Skin of body (tissue), 2 donors: ENCODE measurements around the gene XRCC5. TPM values are rescaled to one million over a fixed set of nuclear protein-coding genes. Genes with fewer than 3 reads are reported as not detected.
A peak's percentile ranks its signal among the peaks of the same experiment; 100 is the strongest.

Experiments
- DNase-seq: peaks from one replicate; lab custom pipeline; 2025; lab: John Stamatoyannopoulos, UW
- total RNA-seq: library from RNA; depleted of rRNA; stranded (reverse); fragments of >200 nt; gene quantifications from one replicate; pipeline ENCODE4 v1.2.3, GENCODE V29; 2014

The XRCC5 gene
- total RNA-seq, 1 donor from 2014 or later, result 166 TPM

DNA sequence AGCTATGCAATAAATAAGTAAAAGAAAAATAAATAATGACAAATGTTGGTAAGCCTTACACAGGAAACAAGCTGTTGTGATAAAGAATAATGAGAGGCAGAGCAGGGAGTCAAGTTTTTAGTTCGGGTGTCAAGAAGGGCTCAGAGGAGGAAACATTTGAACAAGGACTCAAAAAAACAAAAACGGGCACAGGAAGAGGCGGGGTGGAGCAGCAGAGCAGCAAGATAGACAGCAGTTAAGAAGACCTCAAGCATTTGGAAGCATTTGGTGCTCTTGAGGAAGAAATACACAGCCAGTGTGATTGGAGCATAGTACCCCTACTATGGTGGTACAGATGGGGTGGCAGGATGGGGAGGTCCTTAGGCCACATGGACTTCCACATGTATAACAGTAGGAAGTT, 24.6 kb upstream of the XRCC5 start:
- no peak for DNase-seq

DNA sequence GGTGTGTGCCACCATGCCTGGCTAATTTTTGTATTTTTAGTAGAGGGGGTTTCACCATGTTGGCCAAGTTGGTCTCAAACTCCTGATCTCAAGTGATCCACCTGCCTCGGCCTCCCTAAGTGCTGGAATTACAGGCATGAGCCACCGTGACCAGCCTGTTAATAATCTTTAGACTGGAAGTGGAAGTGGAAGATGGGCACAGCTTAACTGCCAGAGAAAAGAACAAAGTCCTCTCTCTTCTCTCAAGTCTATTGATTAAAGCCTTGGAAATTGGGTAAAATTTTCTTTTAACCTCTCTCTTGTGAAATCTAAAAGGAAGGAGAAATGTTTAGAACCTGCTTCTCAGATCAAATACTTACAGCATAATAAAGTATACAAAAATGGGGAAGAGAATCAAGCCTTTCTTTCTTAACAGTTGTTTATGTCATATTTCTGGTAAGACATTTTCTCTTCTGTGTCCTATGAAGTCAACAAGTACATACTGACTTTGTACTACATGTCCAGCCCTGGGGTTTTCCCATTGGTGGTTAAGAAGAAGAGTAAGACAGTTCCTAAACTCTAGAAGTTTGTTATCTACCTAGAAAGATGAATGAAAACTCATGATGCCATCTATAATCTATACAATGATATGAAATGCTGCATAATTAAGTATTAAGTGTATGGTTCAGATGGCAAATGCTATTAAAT, 22.8 kb upstream of the XRCC5 start:
- DNase-seq, result no peak

DNA sequence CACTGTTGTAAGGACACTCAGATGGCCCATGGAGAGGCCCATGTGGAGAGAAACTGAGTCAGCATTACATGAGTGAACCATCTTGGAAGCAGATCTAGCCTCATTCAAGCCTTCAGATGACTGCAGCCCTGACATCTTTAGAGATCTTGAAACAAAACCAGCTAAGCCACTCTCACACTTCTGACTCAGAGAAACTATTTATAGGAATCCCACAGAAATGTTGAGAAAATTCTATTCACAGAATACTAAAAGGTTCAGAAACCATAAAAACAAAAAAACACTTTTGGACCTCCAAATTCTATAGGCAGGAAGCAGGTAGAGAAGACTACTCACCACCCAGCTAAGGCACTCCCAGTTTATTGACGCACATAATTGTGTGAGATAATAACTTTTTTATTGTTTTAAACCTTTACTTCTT, 18.8 kb upstream of the XRCC5 start:
- DNase-seq, result no peak

DNA sequence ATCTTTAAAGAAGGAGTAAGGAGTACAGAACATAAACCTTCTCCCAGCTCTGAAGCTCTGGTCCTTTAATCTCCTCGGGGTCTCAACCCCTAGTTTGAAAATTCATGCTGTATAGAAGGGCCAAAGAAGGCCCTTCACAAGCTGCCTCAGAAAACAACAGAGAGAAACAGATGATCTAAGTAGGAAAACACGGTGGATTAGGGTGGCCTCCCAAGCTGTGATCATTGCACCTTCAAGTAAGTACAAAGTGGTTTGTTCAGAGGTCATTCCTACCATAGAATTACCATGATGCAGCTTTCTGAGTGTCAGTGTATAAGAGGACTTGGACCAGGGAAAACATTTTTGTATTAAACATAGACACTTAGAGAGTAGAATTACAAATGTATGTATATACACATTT, 16.5 kb upstream of the XRCC5 start:
- DNase-seq, result no peak

DNA sequence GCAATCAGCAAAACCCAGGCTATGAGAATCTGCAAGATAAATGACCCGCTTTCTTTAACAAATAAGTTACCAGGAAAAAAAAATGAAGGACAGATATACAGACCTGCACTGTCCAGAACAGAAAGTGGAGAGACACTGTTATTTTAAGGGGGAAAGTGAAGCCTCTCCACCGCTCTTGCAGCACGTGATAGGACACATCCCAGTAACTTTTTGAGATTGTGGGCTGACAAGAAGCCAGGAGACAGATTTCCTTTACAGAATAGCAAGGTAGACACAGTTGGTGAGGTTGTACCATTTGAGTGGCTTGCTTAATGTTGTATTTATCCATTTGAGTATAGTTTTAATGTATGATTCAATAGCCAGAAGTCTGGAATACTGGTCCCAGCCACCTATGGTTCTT, 14.4 kb upstream of the XRCC5 start:
- no peak for DNase-seq

DNA sequence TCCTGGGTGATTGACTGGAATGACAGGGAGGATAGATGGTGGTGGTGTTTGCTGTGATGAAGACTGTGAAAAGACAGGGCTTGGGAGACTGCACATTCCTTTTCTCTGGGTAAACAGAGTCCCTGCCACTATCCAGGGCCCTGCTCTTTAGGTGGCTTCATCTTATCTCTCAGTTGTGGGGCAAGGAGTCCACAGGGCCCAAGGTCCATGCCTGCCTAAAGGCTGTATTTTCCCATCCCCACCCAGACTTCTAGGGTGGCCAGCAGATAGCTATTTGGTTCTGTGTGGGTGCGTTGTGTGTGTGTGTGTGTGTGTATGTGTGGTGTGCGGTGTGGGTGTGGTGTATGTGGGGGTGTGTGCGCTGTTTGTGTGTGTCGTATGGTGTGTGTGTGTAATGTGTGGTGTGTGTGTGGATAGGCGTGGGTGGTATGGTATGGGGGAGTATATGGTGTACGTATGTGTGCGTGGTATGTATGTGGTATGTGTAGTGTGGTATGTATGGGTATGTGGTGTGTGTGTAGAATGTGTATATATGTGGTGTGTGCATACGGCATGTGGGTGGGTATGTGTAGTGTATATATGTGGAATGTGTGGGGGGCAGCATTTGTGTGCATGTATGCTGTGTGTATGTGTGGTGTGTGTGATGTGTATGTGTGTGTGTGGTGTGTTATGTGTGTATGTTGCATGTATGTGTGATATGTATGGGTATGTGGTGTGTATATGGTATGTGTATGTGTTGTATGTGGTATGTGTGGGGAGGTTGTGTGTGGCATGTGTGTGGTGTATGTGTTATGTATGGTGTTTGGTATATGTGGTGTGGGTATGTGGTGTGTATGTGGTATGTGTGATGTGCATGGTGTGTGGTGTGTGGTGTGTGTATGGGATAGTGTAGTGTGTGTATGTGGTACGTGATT, 10.5 kb upstream of the XRCC5 start:
- DNase-seq, result no peak

DNA sequence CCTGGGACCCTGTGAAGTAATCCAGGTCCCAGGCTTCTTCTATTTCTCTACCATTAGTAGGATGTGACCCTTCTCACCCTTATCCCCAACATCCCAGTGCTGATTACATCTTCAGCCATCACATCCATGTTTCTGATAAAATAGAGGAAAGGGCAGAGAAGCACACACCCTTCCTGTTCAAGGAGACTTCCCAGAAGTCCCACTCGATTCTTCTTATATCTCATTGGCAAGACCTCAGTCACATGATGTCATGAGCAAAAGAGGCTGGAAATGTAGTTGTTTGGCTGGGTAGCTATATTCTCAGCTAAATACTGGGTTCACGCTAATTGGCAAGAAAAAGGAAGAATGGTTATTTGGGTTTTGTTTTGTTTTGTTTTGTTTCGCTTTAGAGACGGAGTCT, 8.0 kb upstream of the XRCC5 start:
- DNase-seq, result no peak

DNA sequence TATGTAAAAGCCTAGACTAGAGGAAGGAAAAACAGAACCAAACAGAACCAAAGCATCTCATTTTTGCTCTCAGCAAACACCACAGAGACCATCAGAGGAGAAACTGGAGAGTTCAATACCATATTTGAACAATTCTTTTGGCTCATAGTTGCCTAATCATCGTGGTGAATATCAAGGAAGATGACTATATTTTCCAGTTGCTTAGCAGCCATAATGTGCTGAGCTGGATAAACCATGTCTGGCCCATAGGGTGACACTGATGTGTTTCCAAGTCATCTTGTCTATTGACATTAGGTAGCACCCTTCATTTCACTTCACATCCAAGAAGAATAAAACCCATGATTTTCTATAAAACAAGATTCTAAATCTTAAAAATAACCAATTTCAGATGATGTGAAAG, 5.9 kb upstream of the XRCC5 start:
- DNase-seq, result no peak

DNA sequence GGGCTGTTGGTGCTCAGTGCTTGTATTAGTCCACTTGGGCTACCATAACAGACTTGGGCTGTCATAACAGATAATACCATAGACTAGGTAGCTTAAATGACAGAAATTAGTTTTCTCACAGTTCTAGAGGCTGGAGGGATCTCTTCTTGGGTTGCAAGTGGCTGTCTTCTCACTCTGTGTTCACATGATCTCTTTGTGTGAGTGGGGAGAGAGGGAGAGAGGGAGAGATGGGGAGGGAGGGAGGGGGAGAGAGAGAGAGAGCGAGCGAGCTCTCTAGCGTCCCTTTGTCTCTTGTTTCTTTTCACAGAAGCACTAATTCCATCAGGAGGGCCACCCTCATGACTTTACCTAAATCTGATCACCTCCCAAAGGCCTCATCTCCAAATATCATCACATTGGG, 4.5 kb upstream of the XRCC5 start:
- no peak for DNase-seq

DNA sequence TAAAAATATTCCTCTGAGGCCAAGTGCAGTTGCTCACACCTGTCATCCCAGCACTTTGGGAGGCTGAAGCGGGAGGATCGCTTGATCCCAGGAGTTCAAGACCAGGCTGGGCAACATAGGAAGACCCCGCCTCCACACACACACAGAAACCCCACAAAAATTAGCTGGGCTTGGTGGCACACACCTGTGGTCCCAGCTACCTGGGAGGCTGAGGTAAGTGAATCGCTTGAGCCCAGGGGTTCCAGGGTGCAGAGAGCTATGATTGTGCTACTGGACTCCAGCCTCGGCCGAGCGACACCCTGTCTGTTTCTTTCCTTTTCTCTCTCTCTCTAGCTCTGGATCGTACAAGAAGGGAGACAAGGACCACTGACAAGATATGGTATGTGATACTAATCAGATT, 1.8 kb upstream of the XRCC5 start:
- DNase-seq, result no peak

DNA sequence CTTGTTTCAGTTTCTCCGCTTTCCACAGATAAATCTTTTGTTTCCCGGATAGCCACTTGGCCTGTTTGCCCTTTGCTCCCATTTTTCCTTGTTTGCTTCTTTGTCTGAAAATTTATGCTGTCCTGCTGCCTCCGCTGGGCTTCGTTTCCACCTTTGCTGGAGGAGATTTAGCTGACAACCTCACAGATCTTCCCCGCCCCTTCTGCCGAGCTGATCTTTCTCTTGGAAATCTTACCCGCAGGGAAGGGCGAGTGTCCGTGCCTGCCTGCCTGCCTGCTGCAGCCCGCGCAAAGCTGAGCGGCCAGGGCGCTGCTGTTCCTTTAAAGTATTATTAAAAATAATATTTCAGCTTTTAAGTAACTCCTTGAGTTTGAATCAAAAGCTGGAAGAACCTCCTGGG, 1.4 kb upstream of the XRCC5 start:
- no peak for DNase-seq

DNA sequence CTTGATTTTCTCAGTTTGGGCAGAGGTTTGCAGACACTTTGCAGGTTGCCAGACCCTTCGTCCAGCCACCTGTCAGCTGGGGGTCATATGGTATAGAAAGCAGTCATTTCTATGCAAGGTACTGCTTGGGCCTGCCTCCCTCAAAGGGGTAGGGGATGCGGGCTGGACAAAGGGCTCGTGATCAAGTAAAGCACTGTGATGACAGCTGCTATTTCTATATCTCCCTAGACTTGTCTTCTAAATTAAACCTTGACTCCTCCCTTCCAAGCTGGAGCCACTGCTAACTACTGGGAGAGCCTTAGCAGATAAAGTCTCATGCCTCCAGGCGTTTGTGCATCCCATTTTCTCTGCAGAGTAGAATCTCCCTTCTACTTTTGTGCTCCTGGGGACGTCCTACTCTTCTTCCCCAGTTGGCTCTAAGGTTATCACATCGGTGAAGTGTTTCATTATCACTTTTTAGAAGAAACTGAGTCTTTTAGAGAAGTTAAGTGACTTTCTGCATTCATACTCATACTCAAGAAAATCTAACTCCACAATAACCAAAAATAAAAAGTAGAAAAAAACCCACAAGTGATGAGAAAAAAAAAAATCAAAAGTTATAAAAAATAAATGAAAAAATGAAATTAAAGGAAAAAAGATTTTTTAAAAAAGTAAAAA, 710 bp upstream of the XRCC5 start:
- no peak for DNase-seq

DNA sequence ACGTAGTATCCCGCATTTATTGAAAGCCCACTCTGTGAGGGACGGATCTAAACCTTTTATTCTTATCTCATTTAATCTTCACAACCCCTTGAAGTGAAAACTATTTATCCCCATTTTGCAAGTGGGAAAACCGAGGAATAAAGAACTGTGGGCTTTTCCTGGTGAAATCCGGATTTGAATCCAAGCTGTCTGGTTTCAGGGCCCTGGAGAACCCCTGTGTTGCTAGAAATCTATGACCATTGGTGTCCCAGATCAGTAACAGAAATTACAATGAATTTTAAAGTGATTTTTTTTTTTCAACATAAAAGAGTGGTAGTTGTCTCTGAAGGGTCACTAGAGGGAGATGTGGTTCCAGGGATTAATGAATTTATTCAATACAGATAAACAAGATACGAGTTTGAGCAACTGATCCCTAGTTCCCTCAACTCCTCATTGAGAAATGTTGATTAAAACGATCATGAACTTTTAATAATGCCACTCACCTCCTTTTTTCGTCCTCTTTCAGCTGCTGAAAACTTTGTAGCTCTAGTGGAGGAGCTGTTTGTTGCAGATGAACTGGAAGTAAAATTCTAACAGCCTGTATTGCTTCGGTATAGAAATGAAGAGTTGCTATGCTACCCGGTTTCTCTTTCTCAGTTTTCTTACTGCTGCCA, 940 bp downstream of the XRCC5 start:
- DNase-seq, result peak; percentile 59

DNA sequence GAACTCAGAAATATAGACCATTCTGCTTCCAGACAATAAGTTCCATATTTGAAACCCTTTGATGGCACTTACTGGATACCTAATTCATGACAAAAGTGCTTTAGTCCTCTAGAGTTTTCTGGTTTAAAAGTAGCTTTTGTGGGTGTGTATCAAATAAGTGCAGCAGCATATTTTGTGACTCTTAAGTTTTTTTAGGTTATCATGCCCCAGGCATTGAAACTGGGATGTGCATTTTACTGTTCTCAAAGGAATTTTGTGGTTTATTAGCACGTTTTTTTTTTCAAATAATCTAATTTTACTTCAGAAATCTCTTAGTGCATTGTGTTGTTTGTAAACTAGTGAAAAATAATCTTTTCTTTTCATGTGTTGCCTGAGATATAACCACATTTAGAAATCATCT, 1.5 kb downstream of the XRCC5 start:
- DNase-seq, result no peak

DNA sequence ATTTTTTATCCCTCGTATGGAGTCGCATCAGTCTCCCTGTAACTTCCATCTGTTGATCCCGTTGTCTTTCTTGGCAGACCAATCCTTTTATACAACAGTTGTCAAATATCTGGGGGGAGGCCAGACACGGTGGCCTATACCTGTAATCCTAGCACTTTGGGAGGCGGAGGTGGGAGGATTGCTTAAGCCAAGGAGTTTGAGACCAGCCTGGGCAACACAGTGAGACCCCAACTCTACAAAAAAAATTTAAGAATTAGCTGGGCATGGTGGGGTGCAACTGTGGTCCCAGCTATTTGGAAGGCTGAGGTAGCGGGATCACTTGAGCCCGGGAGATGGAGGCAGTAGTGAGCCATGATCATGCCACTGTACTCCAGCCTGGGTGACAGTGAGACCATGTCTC, 2.0 kb downstream of the XRCC5 start:
- no peak for DNase-seq

DNA sequence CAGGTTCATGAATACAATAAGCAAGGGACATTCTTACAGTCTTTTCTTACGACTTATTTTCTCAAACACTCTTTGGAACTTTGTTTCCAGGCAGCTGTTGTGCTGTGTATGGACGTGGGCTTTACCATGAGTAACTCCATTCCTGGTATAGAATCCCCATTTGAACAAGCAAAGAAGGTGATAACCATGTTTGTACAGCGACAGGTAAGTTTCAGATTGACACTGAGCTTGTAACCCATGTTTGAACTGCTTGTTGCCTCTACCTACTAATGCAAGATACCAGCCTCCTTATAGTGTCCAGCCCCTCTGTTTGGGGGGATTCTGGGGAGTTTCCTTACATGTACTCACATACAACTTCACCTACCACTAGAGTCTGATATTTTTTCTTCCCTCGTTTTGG, 3.8 kb downstream of the XRCC5 start:
- no peak for DNase-seq

DNA sequence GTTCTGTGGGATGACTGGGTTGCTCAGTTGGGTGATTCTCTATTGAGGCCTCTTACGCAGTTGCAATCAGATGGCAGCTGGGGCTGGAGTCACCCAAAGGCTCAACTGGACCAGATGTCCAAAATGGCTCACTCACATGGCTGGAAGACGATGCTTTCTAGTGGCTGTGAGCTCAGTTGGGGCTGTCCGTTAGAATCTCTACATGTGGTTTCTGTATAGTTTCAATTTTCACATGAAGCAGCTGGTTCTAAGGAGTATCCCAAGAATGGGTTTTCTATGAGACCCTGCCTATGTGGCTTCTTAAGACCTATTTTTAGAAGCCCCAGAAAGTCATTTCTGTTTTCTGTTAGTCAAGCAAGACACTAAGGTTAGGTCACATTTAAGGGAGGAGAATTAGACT, 4.4 kb downstream of the XRCC5 start:
- no peak for DNase-seq

DNA sequence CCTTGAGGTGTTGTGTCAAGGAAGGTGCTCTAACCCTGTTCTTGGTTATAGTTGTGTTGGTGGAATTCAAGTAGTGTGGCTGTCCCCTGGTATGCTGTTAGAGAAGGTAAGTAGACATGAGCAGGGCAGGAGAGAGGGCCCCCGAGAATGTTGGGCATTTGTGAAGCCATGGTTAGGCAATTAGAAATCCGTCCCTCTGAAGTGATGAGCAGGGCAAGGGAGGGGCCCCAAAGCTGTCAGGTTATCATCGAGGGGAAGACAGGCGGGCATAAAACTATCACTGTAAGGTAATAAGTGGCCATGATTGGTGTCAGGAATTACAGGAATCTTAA, 5.2 kb downstream of the XRCC5 start:
- no peak for DNase-seq

DNA sequence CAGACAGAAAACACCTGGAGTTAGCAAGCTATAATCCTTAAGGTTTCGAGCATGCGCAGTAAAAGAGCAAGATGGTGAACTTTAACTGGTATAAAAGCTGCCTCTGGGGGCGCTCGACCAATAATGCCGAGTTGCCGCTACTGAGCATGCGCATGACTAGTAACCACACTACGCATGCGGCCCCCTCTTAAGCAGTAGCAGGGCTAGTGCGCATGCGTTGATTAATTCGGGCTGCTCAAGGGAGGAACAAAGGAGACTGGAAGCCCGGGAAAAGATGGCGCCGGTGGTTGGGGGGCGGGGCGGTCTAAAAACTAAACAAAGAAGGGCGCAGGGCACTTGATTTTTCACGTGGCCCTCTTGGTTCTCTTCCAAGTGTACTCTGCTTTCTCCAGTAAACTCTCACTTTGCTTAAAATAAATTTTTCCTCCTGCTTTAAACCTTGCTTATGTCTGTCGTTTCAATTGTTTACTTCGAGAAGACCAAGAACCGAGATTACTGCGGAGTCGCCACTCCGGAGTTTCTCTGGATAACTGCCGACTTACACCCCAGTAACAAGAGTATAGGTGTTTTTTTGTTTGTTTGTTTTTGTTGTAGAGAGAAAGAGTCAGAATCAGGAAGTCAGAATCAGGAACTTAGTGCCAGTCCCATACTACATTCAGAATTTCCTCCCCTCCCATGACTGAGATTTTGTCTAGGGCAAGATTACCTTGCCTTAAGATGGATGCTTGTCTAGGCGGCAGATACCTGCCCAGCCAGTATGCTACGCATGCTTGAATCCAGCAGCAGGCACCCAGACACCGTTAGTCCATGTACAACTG, 5.8 kb downstream of the XRCC5 start:
- peak; percentile 100 for DNase-seq

DNA sequence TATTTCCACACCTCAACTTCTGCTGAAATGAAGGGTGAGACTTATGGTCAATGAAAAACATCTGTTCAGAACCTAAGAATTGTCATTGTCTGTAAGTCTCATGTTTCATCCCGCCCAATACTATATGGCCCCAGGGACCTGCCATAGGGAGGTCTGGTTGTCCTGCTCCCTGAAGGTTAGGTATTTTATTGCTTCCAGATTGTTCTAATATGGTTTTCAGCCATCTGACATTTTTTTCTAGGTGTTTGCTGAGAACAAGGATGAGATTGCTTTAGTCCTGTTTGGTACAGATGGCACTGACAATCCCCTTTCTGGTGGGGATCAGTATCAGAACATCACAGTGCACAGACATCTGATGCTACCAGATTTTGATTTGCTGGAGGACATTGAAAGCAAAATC, 7.3 kb downstream of the XRCC5 start:
- DNase-seq, result no peak
